Osteocyte (in vitro differentiated cells): ENCODE results near the gene YPEL1. TPM values are rescaled to one million over a fixed set of nuclear protein-coding genes. Genes with fewer than 3 reads are reported as not detected.
A peak's percentile ranks its signal among the peaks of the same experiment; 100 is the strongest.

Source experiments
- DNase-seq: peaks from one replicate; pipeline ENCODE4 v3.0.0; 2021; ENCODE audit warnings: mixed read lengths; ENCODE audit not compliant: unreplicated experiment; ENCODE audit errors: extremely low spot score
- H3K27ac Mint-ChIP-seq: one replicate; pipeline ENCODE4 v1.8.0; 2021; ENCODE audit warnings: mild to moderate bottlenecking, mixed read lengths; ENCODE audit not compliant: unreplicated experiment
- H3K27me3 Mint-ChIP-seq: one replicate; pipeline ENCODE4 v1.8.0; 2021; ENCODE audit warnings: mixed read lengths; ENCODE audit not compliant: unreplicated experiment
- H3K36me3 Mint-ChIP-seq: one replicate; pipeline ENCODE4 v1.8.0; 2021; ENCODE audit warnings: mixed read lengths; ENCODE audit not compliant: unreplicated experiment
- H3K4me1 Mint-ChIP-seq: one replicate; pipeline ENCODE4 v1.8.0; 2021; ENCODE audit warnings: mixed read lengths; ENCODE audit not compliant: unreplicated experiment
- H3K4me3 Mint-ChIP-seq: one replicate; pipeline ENCODE4 v1.8.0; 2021; ENCODE audit warnings: mild to moderate bottlenecking, moderate library complexity, mixed read lengths; ENCODE audit not compliant: unreplicated experiment
- H3K9me3 Mint-ChIP-seq: one replicate; pipeline ENCODE4 v1.8.0; 2021; ENCODE audit warnings: mixed read lengths; ENCODE audit not compliant: unreplicated experiment
- CTCF ChIP-seq: fragments of 200-600 bp; sonication (generic); IDR thresholded peaks from 2 replicates; pipeline ENCODE4 v1.5.0; 2021; ENCODE audit warnings: antibody characterized with exemption, mild to moderate bottlenecking, moderate library complexity
- total RNA-seq: library from RNA; stranded (reverse); gene quantifications from 2 replicates; pipeline ENCODE4 v1.2.1, GENCODE V29; 2021

YPEL1 gene
- total RNA-seq, 1 donor from 2014 or later: 14.7 TPM

- peaks cover 9% of the 10 kb centered on the region for H3K4me1 Mint-ChIP-seq
- no peak overlapping the region for H3K27ac Mint-ChIP-seq
- no peak overlapping the region for H3K4me3 Mint-ChIP-seq
- no peaks in the 10 kb centered on the region for H3K9me3 Mint-ChIP-seq
- peaks cover 8% of the 10 kb centered on the region for H3K27me3 Mint-ChIP-seq
- DNase-seq: no peak
- H3K36me3 Mint-ChIP-seq: no peaks in the 10 kb centered on the region
- TF ChIP-seq CTCF: no peak
Measured at GRCh38 chr22:21738966-21739365, 3.4 kb upstream of the YPEL1 start.

- Mint-ChIP-seq H3K4me1 (peaks cover 9% of the 10 kb centered on the region), H3K27ac (no peak overlapping the region), H3K36me3 (no peaks in the 10 kb centered on the region), H3K4me3 (no peak overlapping the region), H3K27me3 (peaks cover 8% of the 10 kb centered on the region), H3K9me3 (no peaks in the 10 kb centered on the region)
- no peak for TF ChIP-seq CTCF
- no peak for DNase-seq
Measured at GRCh38 chr22:21738081-21738480, 2.5 kb upstream of the YPEL1 start.

GRCh38 chr22:21736948-21737347 lies 1.4 kb upstream of the YPEL1 start:
- H3K4me3 Mint-ChIP-seq: no peak overlapping the region
- no peak for TF ChIP-seq CTCF
- no peak for DNase-seq
- H3K9me3 Mint-ChIP-seq: no peaks in the 10 kb centered on the region
- peaks cover 8% of the 10 kb centered on the region for H3K27me3 Mint-ChIP-seq
- peaks cover 9% of the 10 kb centered on the region for H3K4me1 Mint-ChIP-seq
- no peak overlapping the region for H3K27ac Mint-ChIP-seq
- no peaks in the 10 kb centered on the region for H3K36me3 Mint-ChIP-seq

- DNase-seq: no peak
- Mint-ChIP-seq H3K27me3 (peaks cover 5% of the 10 kb centered on the region), H3K9me3 (no peaks in the 10 kb centered on the region), H3K36me3 (peaks cover 2% of the 10 kb centered on the region), H3K4me1 (peaks cover 7% of the 10 kb centered on the region), H3K27ac (no peak overlapping the region), H3K4me3 (no peak overlapping the region)
- TF ChIP-seq CTCF: no peak
Measured at GRCh38 chr22:21736084-21736642, 569 bp upstream of the YPEL1 start.

- peaks cover under 1% of the 10 kb centered on the region for H3K27me3 Mint-ChIP-seq
Measured at GRCh38 chr22:21734540-21735199, 924 bp downstream of the YPEL1 start.

More at GRCh38 chr22:21734540-21735199, 924 bp downstream of the YPEL1 start:
- H3K4me1 Mint-ChIP-seq: peaks cover 7% of the 10 kb centered on the region
- DNase-seq: no peak
- H3K36me3 Mint-ChIP-seq: peaks cover 3% of the 10 kb centered on the region
- TF ChIP-seq CTCF: no peak
- peak overlapping the region; percentile 88 for H3K4me3 Mint-ChIP-seq
- H3K27ac Mint-ChIP-seq: peak overlapping the region; percentile 91
- no peaks in the 10 kb centered on the region for H3K9me3 Mint-ChIP-seq
